COLO668 (cell line): Measurements from ENCODE around the gene ZNF398.

Experiments
- DNase-seq: peaks from one replicate; lab custom pipeline; 2025; ENCODE audit not compliant: unreplicated experiment; lab: John Stamatoyannopoulos, UW

ZNF398 gene

GRCh38 chr7:149195180-149196150, 48.2 kb downstream of the ZNF398 start, which contains the start of gene ZNF282:
Gene ZNF282 (plus strand): TSS chr7:149195546. CDS start chr7:149195590, 44 bp downstream.
- DNase-seq: peak; percentile 93

GRCh38 chr7:149196151-149196704, 49.0 kb downstream of the ZNF398 start:
- DNase-seq: peak; percentile 23

GRCh38 chr7:149196705-149197171, 49.5 kb downstream of the ZNF398 start:
- peak; percentile 24 for DNase-seq

GRCh38 chr7:149197675-149198074, 50.4 kb downstream of the ZNF398 start:
- no peak for DNase-seq

GRCh38 chr7:149198161-149198816, 51.0 kb downstream of the ZNF398 start:
- no peak for DNase-seq

GRCh38 chr7:149199234-149199995, 52.2 kb downstream of the ZNF398 start:
- DNase-seq: no peak

GRCh38 chr7:149202831-149203231, 55.6 kb downstream of the ZNF398 start:
- no peak for DNase-seq

GRCh38 chr7:149205690-149206381, 58.6 kb downstream of the ZNF398 start:
- DNase-seq: no peak

GRCh38 chr7:149207324-149208035, 60.2 kb downstream of the ZNF398 start:
- no peak for DNase-seq

- peak; percentile 36 for DNase-seq
Measured at GRCh38 chr7:149209518-149210269, 62.4 kb downstream of the ZNF398 start.

GRCh38 chr7:149210551-149210950, 63.3 kb downstream of the ZNF398 start:
- no peak for DNase-seq

- no peak for DNase-seq
Measured at GRCh38 chr7:149214020-149214720, 66.9 kb downstream of the ZNF398 start.

- DNase-seq: no peak
Measured at GRCh38 chr7:149216402-149216801, 69.1 kb downstream of the ZNF398 start.

GRCh38 chr7:149217570-149217969, 70.3 kb downstream of the ZNF398 start:
- DNase-seq: no peak

GRCh38 chr7:149218469-149219420, 71.5 kb downstream of the ZNF398 start:
- no peak for DNase-seq

- DNase-seq: no peak
Measured at GRCh38 chr7:149220534-149220933, 73.3 kb downstream of the ZNF398 start.

- no peak for DNase-seq
Measured at GRCh38 chr7:149223176-149223575, 75.9 kb downstream of the ZNF398 start.
